HepG2 (cell line): ENCODE results near the gene CORO1C. TPM values are rescaled to one million over a fixed set of nuclear protein-coding genes. Genes with fewer than 3 reads are reported as not detected.

ENCODE experiments used
- ATAC-seq: fragments of 200-7000 bp; cut with Tn5 transposase; 3 replicates; pipeline ENCODE4 v1.9.1; 2020; ENCODE audit warnings: mild to moderate bottlenecking, moderate library complexity
- BruUV-seq: library from RNA; stranded (reverse); fragments of 400-500 nt; replicated peaks from 2 replicates; lab custom pipeline; 2021; lab: Mats Ljungman, UMichigan
- CTCF ChIA-PET: fragments of 300-600 bp; formaldehyde crosslinking; extraction: SDS; loops from one replicate; lab custom pipeline; 2021; ENCODE audit warnings: low total read pairs, inconsistent platforms, low intra/inter-chr PET ratio; lab: Yijun Ruan, JAX
- POLR2A ChIA-PET: fragments of 350-600 bp; sonication (Branson Sonifier 250); formaldehyde crosslinking; loops from one replicate; lab custom pipeline; 2020; ENCODE audit warnings: antibody characterized with exemption, inconsistent platforms; lab: Yijun Ruan, JAX
- DNase-seq: peaks from one replicate; pipeline ENCODE4 v3.0.0-alpha.2; 2015; ENCODE audit warnings: low spot score
- FAIRE-seq: peaks from 3 replicates; lab custom pipeline; 2011; peaks lifted over from hg19 to GRCh38; lab: Jason Lieb, UNC
- H2AFZ ChIP-seq: one replicate; pipeline ENCODE4 v1.6.1; 2011; ENCODE audit warnings: low read length, inconsistent platforms
- H3K27ac ChIP-seq: fragments of 300-600 bp; 3 replicates; pipeline ENCODE4 v1.8.0; 2011; ENCODE audit warnings: mixed run types, mild to moderate bottlenecking, mixed read lengths, low read length, inconsistent platforms; ENCODE audit not compliant: insufficient read depth; ENCODE audit errors: extremely low read length
- H3K27me3 ChIP-seq, 2 experiments: fragments of 200-600 bp in 1 of 2; 2 replicates in 1 of 2; 3 replicates in 1 of 2; pipeline versions ENCODE4 v1.6.0 to v1.8.0; 2011; ENCODE audit warnings: low read length in 2 of 2, mild to moderate bottlenecking in 2 of 2, moderate library complexity in 2 of 2, inconsistent platforms in 1 of 2; ENCODE audit not compliant: insufficient read depth in 2 of 2, control insufficient read depth in 1 of 2
- H3K36me3 ChIP-seq, 2 experiments: fragments of 200-600 bp in 1 of 2; replicated peaks in 1 of 2; 2 replicates in 1 of 2; 3 replicates in 1 of 2; pipeline versions ENCODE4 v1.5.1 to v1.8.0; 2011; ENCODE audit warnings: low read length in 2 of 2, inconsistent platforms in 1 of 2; ENCODE audit not compliant: insufficient read depth in 2 of 2, control insufficient read depth in 1 of 2
- H3K4me1 ChIP-seq: 2 replicates; pipeline ENCODE4 v1.5.1; 2012; ENCODE audit warnings: low read length, inconsistent platforms; ENCODE audit not compliant: insufficient read depth
- H3K4me2 ChIP-seq: 2 replicates; pipeline ENCODE4 v1.6.0; 2011; ENCODE audit warnings: low read depth, low read length, inconsistent platforms
- H3K4me3 ChIP-seq, 3 experiments: fragments of 200-600 bp in 1 of 3; sonication (generic), shearing (Covaris generic) in 1 of 3; replicated peaks in 1 of 3; 2 replicates each; pipeline ENCODE4 v1.5.1; 2011 to 2016; ENCODE audit warnings: low read length in 3 of 3, inconsistent platforms in 2 of 3, low read depth in 2 of 3, mild to moderate bottlenecking in 2 of 3, control low read depth in 1 of 3, mixed read lengths in 1 of 3; ENCODE audit not compliant: insufficient read depth in 1 of 3
- H3K79me2 ChIP-seq: one replicate; pipeline ENCODE4 v1.6.1; 2011; ENCODE audit warnings: low read length, inconsistent platforms; ENCODE audit not compliant: insufficient read depth
- H3K9ac ChIP-seq: 2 replicates; pipeline ENCODE4 v1.6.0; 2011; ENCODE audit warnings: mild to moderate bottlenecking, low read depth, low read length, inconsistent platforms; ENCODE audit not compliant: insufficient read depth
- H3K9me3 ChIP-seq: 2 replicates; pipeline ENCODE4 v1.5.1; 2012; ENCODE audit warnings: mild to moderate bottlenecking, low read length
- H4K20me1 ChIP-seq: 2 replicates; pipeline ENCODE4 v1.6.0; 2011; ENCODE audit warnings: inconsistent platforms, mild to moderate bottlenecking, low read length, moderate library complexity; ENCODE audit not compliant: insufficient read depth
- ASH2L ChIP-seq: fragments of 300-600, 200-600 bp; sonication (generic); IDR thresholded peaks from 2 replicates; pipeline ENCODE4 v1.7.0; 2017; ENCODE audit warnings: low read depth, mild to moderate bottlenecking, moderate library complexity, mixed read lengths, low read length; ENCODE audit not compliant: insufficient read length
- FOSL2 ChIP-seq: sonication (generic); formaldehyde crosslinking; IDR thresholded peaks from 2 replicates; pipeline ENCODE4 v1.4.0; 2020; ENCODE audit warnings: missing genetic modification reagents
- GFI1 ChIP-seq: sonication (generic); formaldehyde crosslinking; IDR thresholded peaks from 2 replicates; pipeline ENCODE4 v1.5.0; 2020; ENCODE audit warnings: missing genetic modification reagents, mild to moderate bottlenecking, borderline replicate concordance
- IKZF1 ChIP-seq: fragments of 450-650 bp; IDR thresholded peaks from 2 replicates; pipeline ENCODE4 v1.7.1; 2016
- IRF9 ChIP-seq: sonication (generic); formaldehyde crosslinking; IDR thresholded peaks from 2 replicates; pipeline ENCODE4 v1.8.0; 2022; ENCODE audit warnings: missing genetic modification reagents, mild to moderate bottlenecking, borderline replicate concordance
- JDP2 ChIP-seq: sonication (generic); formaldehyde crosslinking; IDR thresholded peaks from 2 replicates; pipeline ENCODE4 v1.8.1; 2022; ENCODE audit warnings: missing genetic modification reagents, borderline replicate concordance
- NCOR1 ChIP-seq: fragments of 200-600 bp; sonication (generic); IDR thresholded peaks from 2 replicates; pipeline ENCODE4 v1.7.0; 2017; ENCODE audit warnings: antibody characterized with exemption, low read length, borderline replicate concordance
- NFRKB ChIP-seq: fragments of 450-650 bp; IDR thresholded peaks from 2 replicates; pipeline ENCODE4 v1.6.1; 2017
- SETDB1 ChIP-seq: sonication (generic); formaldehyde crosslinking; IDR thresholded peaks from 2 replicates; pipeline ENCODE4 v1.5.1; 2020; ENCODE audit warnings: missing genetic modification reagents, mild to moderate bottlenecking, borderline replicate concordance
- SIN3A ChIP-seq: IDR thresholded peaks from 2 replicates; pipeline ENCODE4 v1.6.1; 2011; ENCODE audit warnings: low read depth, mild to moderate bottlenecking, control low read depth, low read length, borderline replicate concordance
- SP1 ChIP-seq, 2 experiments: fragments of 450-650 bp in 1 of 2; sonication (generic) in 1 of 2; formaldehyde crosslinking in 1 of 2; IDR thresholded peaks; 2 replicates each; pipeline versions ENCODE4 v1.4.0 to v1.6.1; 2016 to 2020; ENCODE audit warnings: missing genetic modification reagents in 1 of 2
- SSRP1 ChIP-seq: IDR thresholded peaks from 2 replicates; pipeline ENCODE4 v1.6.1; 2016; ENCODE audit warnings: control low read depth
- STAG1 ChIP-seq: sonication (generic); formaldehyde crosslinking; IDR thresholded peaks from 2 replicates; pipeline ENCODE4 v1.4.0; 2020; ENCODE audit warnings: missing genetic modification reagents
- THAP9 ChIP-seq: sonication (generic); formaldehyde crosslinking; IDR thresholded peaks from 2 replicates; pipeline ENCODE4; 2020; ENCODE audit warnings: missing genetic modification reagents, mild to moderate bottlenecking, borderline replicate concordance
- XBP1 ChIP-seq: sonication (generic); formaldehyde crosslinking; IDR thresholded peaks from 2 replicates; pipeline ENCODE4 v1.5.0; 2020; ENCODE audit warnings: missing genetic modification reagents
- ZBTB33 ChIP-seq: sonication (generic); formaldehyde crosslinking; IDR thresholded peaks from 2 replicates; pipeline ENCODE4 v1.4.0; 2020; ENCODE audit warnings: missing genetic modification reagents
- ZKSCAN8 ChIP-seq: IDR thresholded peaks from 2 replicates; pipeline ENCODE4 v1.6.1; 2016; ENCODE audit warnings: borderline replicate concordance, missing genetic modification reagents, missing compliant biosample characterization
- ZMYM3 ChIP-seq: sonication (generic); formaldehyde crosslinking; IDR thresholded peaks from 2 replicates; pipeline ENCODE4 v1.5.1; 2020; ENCODE audit warnings: mild to moderate bottlenecking, missing genetic modification reagents
- ZNF160 ChIP-seq: sonication (generic); formaldehyde crosslinking; IDR thresholded peaks from 2 replicates; pipeline ENCODE4 v1.8.0; 2022; ENCODE audit warnings: mild to moderate bottlenecking, inconsistent platforms, missing genetic modification reagents
- ZNF543 ChIP-seq: sonication (generic); formaldehyde crosslinking; IDR thresholded peaks from 2 replicates; pipeline ENCODE4 v1.4.0; 2020; ENCODE audit warnings: mild to moderate bottlenecking, missing genetic modification reagents
- ZNF564 ChIP-seq: sonication (generic); formaldehyde crosslinking; IDR thresholded peaks from 2 replicates; pipeline ENCODE4 v1.8.1; 2023; ENCODE audit warnings: mild to moderate bottlenecking, missing genetic modification reagents
- WGBS: methylation state at CpG from one replicate; pipeline ENCODE4 v1.1.6; 2017; ENCODE audit warnings: low lambda C conversion rate; 5-methylcytosine and 5-hydroxymethylcytosine counted together
- in situ Hi-C: cut with HindIII; loops from 2 replicates; pipeline ENCODE4 v1.10.0; 2017; ENCODE audit warnings: low pct_unique_long_range_greater_than_20kb; ENCODE audit not compliant: extremely low pct_ligation_motif_present
- intact Hi-C: fragments of 100-400 bp; cut with micrococcal nuclease; formaldehyde crosslinking; loops from one replicate; pipeline ENCODE4 v1.10.0; 2022; ENCODE audit not compliant: unreplicated experiment
- polyA plus RNA-seq, 8 experiments: library from polyadenylated mRNA; depleted of rRNA in 3 of 8; stranded (reverse) in 7 of 8; unstranded in 1 of 8; fragments of >200 nt; fragmentation: Illumina TruSeq in 4 of 8; extraction: Trizol in 4 of 8; gene quantifications; 2 replicates each; pipeline versions ENCODE4 v1.2.1 to v1.2.3, GENCODE V29; 2011 to 2016; ENCODE audit warnings: low read depth in 4 of 8, missing spikeins in 1 of 8, mixed read lengths in 1 of 8; ENCODE audit not compliant: insufficient read depth in 1 of 8
- total RNA-seq, 5 experiments: library from RNA; depleted of rRNA; stranded (reverse); fragments of >200 nt; fragmentation: Illumina TruSeq; extraction: Trizol; gene quantifications; 2 replicates each; pipeline ENCODE4 v1.2.3, GENCODE V29; 2016; ENCODE audit warnings: low read depth in 1 of 5

The CORO1C gene
- total and polyA plus RNA-seq, 2 of the 13 experiments (the other 11 are each of a cell fraction or from before 2014, with no cell fraction given) = 73.7 to 131 TPM

GRCh38 chr12:108611884-108612415, 119.4 kb downstream of the CORO1C start:
- no peak overlapping the region for H2AFZ ChIP-seq
- POLR2A ChIA-PET = no interaction called here
- BruUV-seq = no TSS peak
- TF ChIP-seq ZMYM3 (CRISPR knock-in tag) = peak; percentile 39; the same call in 1 of the 2 replicates
- TF ChIP-seq ZNF160 (CRISPR knock-in tag) = no peak
- TF ChIP-seq NCOR1 = no peak
- no peak for TF ChIP-seq ASH2L
- no peak for TF ChIP-seq SP1 (IDR thresholded peaks at IDR 0.05)
- TF ChIP-seq SP1 (CRISPR knock-in tag; IDR thresholded peaks at IDR 0.05) = no peak
- no peak for TF ChIP-seq JDP2 (CRISPR knock-in tag)
- no peak for TF ChIP-seq ZKSCAN8 (CRISPR knock-in tag)
- no peak for TF ChIP-seq IKZF1
- TF ChIP-seq STAG1 (CRISPR knock-in tag) = peak; percentile 59
- TF ChIP-seq NFRKB = no peak
- no peak for TF ChIP-seq SETDB1 (CRISPR knock-in tag)
- no peak for TF ChIP-seq GFI1 (CRISPR knock-in tag)
- TF ChIP-seq ZBTB33 (CRISPR knock-in tag) = no peak
- no peak for TF ChIP-seq IRF9 (CRISPR knock-in tag)
- no peak for TF ChIP-seq SSRP1 (CRISPR knock-in tag)
- TF ChIP-seq SIN3A = no peak
- TF ChIP-seq XBP1 (CRISPR knock-in tag) = no peak
- TF ChIP-seq ZNF543 (CRISPR knock-in tag) = no peak
- peak; percentile 53 for TF ChIP-seq FOSL2
- TF ChIP-seq THAP9 (CRISPR knock-in tag) = no peak
- TF ChIP-seq ZNF564 = no peak

More at GRCh38 chr12:108611884-108612415, 119.4 kb downstream of the CORO1C start:
- no peaks in the 10 kb centered on the region for H3K36me3 ChIP-seq
- WGBS = 11% methylated on average over 5 of the region's 5 CpGs
- peaks cover 0 to 22% of the 10 kb centered on the region in 2 experiments; a peak in 4 of 5 replicates for H3K27me3 ChIP-seq
- DNase-seq (peak; percentile 44), ATAC-seq (peak; percentile 47), FAIRE-seq (peak; percentile 23)
- no peaks in the 10 kb centered on the region for H4K20me1 ChIP-seq
- H3K4me1 ChIP-seq = peaks cover 12% of the 10 kb centered on the region
- no peaks in the 10 kb centered on the region for H3K79me2 ChIP-seq
- CTCF ChIA-PET = no interaction called here
- no peak overlapping the region for H3K27ac ChIP-seq
- in situ Hi-C loops = no loop called here
- H3K4me2 ChIP-seq = peak overlapping the region; percentile 34; the same call in 1 of the 2 replicates
- H3K9ac ChIP-seq = no peak overlapping the region
- no peak overlapping the region for H3K4me3 ChIP-seq
- intact Hi-C loops = no loop called here
- no peaks in the 10 kb centered on the region for H3K9me3 ChIP-seq
